H1 (cell line): Measurements from ENCODE around the gene PLXDC2.

Experiments
- CBX5 ChIP-seq: fragments of 300-800, 300-1000 bp; sonication (generic); IDR thresholded peaks from 2 replicates; pipeline ENCODE4 v1.7.1; 2016; ENCODE audit warnings: antibody characterized with exemption, low read length, low read depth
- CEBPB ChIP-seq: IDR thresholded peaks from 2 replicates; pipeline ENCODE4 v1.6.1; 2012; ENCODE audit warnings: low read depth, low read length
- CTBP2 ChIP-seq: IDR thresholded peaks from 2 replicates; pipeline ENCODE4 v1.7.0; 2011; ENCODE audit warnings: borderline replicate concordance, mild to moderate bottlenecking, moderate library complexity, mixed read lengths, low read length; ENCODE audit not compliant: insufficient read depth, insufficient read length
- EP300 ChIP-seq, 2 experiments: IDR thresholded peaks; 1 replicate in 1 of 2; 2 replicates in 1 of 2; pipeline ENCODE4 v1.6.1; 2011 to 2012; ENCODE audit warnings: low read depth in 2 of 2, low read length in 2 of 2, mild to moderate bottlenecking in 2 of 2, borderline replicate concordance in 1 of 2, inconsistent platforms in 1 of 2, moderate library complexity in 1 of 2
- POLR2A ChIP-seq, 2 experiments: IDR thresholded peaks; 1 replicate in 1 of 2; 2 replicates in 1 of 2; pipeline ENCODE4 v1.6.1; 2011; ENCODE audit warnings: low read depth in 2 of 2, low read length in 2 of 2, mild to moderate bottlenecking in 2 of 2; ENCODE audit errors: control extremely low read depth in 1 of 2
- POLR2AphosphoS5 ChIP-seq: IDR thresholded peaks from 2 replicates; pipeline ENCODE4 v1.6.1; 2011; ENCODE audit warnings: low read depth, low read length
- RAD21 ChIP-seq, 2 experiments: IDR thresholded peaks in 1 of 2; conservative IDR thresholded peaks in 1 of 2; 2 replicates each; pipeline ENCODE4 v1.6.1; 2011; ENCODE audit warnings: low read depth in 2 of 2, low read length in 2 of 2, improper control_type of control experiment in 1 of 2, inconsistent platforms in 1 of 2, mild to moderate bottlenecking in 1 of 2, moderate library complexity in 1 of 2
- SP1 ChIP-seq: IDR thresholded peaks from 2 replicates; pipeline ENCODE4 v1.6.1; 2011; ENCODE audit warnings: low read depth, low read length
- TF ChIP-seq, protein P1 (sequence below): IDR thresholded peaks from 2 replicates; pipeline ENCODE4 v1.6.1; 2011; ENCODE audit warnings: low read depth, mild to moderate bottlenecking, low read length; ENCODE audit not compliant: insufficient read depth
- TF ChIP-seq, protein P2 (sequence below), 3 experiments: IDR thresholded peaks; 1 replicate in 2 of 3; 2 replicates in 1 of 3; pipeline versions ENCODE4 v1.5.1 to v1.6.1; 2011; ENCODE audit warnings: low read length in 3 of 3, mild to moderate bottlenecking in 3 of 3, inconsistent platforms in 2 of 3, low read depth in 1 of 3, moderate library complexity in 1 of 3; ENCODE audit not compliant: insufficient read depth in 1 of 3; ENCODE audit errors: control extremely low read depth in 1 of 3
- TF ChIP-seq, protein P3 (sequence below): IDR thresholded peaks from 2 replicates; pipeline ENCODE4 v1.6.1; 2011; ENCODE audit warnings: low read length, improper control_type of control experiment

DNA sequence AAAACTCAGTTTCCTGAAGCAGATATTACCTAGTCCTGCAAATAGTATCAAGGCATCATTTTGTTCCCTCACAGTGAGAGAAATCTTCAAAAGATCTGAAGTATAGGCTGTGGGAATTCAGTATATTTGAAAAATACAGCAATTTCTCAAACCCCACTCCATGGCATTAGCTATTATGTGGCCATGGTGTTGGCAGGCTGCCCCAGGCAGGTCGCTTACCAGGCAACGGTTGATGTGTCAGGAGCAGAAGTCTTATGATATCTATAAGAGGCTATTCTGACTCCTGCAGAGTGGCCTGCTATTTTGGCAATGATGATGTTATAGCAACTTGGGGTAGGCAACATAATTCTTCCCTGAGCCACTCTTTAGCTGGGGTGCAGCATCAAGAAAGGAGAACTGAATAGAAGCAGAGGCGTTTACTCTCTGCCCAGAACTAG is 187.9 kb downstream of the PLXDC2 start:
- TF ChIP-seq, protein P1, sequence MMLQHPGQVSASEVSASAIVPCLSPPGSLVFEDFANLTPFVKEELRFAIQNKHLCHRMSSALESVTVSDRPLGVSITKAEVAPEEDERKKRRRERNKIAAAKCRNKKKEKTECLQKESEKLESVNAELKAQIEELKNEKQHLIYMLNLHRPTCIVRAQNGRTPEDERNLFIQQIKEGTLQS: no peak
- TF ChIP-seq, protein P2, sequence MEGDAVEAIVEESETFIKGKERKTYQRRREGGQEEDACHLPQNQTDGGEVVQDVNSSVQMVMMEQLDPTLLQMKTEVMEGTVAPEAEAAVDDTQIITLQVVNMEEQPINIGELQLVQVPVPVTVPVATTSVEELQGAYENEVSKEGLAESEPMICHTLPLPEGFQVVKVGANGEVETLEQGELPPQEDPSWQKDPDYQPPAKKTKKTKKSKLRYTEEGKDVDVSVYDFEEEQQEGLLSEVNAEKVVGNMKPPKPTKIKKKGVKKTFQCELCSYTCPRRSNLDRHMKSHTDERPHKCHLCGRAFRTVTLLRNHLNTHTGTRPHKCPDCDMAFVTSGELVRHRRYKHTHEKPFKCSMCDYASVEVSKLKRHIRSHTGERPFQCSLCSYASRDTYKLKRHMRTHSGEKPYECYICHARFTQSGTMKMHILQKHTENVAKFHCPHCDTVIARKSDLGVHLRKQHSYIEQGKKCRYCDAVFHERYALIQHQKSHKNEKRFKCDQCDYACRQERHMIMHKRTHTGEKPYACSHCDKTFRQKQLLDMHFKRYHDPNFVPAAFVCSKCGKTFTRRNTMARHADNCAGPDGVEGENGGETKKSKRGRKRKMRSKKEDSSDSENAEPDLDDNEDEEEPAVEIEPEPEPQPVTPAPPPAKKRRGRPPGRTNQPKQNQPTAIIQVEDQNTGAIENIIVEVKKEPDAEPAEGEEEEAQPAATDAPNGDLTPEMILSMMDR (IDR thresholded peaks at IDR 0.05; ENCODE audit: control extremely low read depth in 1 of 3, insufficient read depth in 1 of 3, low read depth in 1 of 3, low read length in 3 of 3): no peak
- TF ChIP-seq CEBPB: no peak
- TF ChIP-seq POLR2AphosphoS5: no peak
- no peak for TF ChIP-seq POLR2A (IDR thresholded peaks at IDR 0.05; ENCODE audit: control extremely low read depth in 1 of 2, low read depth in 2 of 2, low read length in 2 of 2)
- no peak for TF ChIP-seq EP300 (IDR thresholded peaks at IDR 0.05; ENCODE audit: borderline replicate concordance in 1 of 2, low read depth in 2 of 2, low read length in 2 of 2)
- TF ChIP-seq CBX5: no peak
- TF ChIP-seq RAD21 (IDR thresholded peaks at IDR 0.05 in 1 of 2, conservative IDR thresholded peaks at IDR 0.05 in 1 of 2; ENCODE audit: low read depth in 2 of 2, low read length in 2 of 2): no peak
- no peak for TF ChIP-seq SP1
- TF ChIP-seq, protein P3, sequence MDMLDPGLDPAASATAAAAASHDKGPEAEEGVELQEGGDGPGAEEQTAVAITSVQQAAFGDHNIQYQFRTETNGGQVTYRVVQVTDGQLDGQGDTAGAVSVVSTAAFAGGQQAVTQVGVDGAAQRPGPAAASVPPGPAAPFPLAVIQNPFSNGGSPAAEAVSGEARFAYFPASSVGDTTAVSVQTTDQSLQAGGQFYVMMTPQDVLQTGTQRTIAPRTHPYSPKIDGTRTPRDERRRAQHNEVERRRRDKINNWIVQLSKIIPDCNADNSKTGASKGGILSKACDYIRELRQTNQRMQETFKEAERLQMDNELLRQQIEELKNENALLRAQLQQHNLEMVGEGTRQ: no peak
- TF ChIP-seq CTBP2: no peak
